ENCODE results near the gene ZNF831.

ZNF831 gene

GRCh38 chr20:59211208-59211765 lies 47.7 kb downstream of the ZNF831 start:
- DNase-seq (ENCODE audit: low read depth in 1 of 2, low spot score in 1 of 2): no peak

GRCh38 chr20:59214073-59214472 lies 50.5 kb downstream of the ZNF831 start:
- DNase-seq (ENCODE audit: low read depth in 1 of 2, low spot score in 1 of 2): no peak

- no peak for DNase-seq (ENCODE audit: low read depth in 1 of 2, low spot score in 1 of 2)
These were observed 51.3 kb downstream of the ZNF831 start for GRCh38 chr20:59214606-59215547.

- DNase-seq (ENCODE audit: low read depth in 1 of 2, low spot score in 1 of 2): no peak
These were observed 53.6 kb downstream of the ZNF831 start for GRCh38 chr20:59217173-59217572.

- no peak for DNase-seq (ENCODE audit: low read depth in 1 of 2, low spot score in 1 of 2)
These were observed 54.2 kb downstream of the ZNF831 start for GRCh38 chr20:59217794-59218280.

- DNase-seq (ENCODE audit: low read depth in 1 of 2, low spot score in 1 of 2): no peak
These were observed 55.6 kb downstream of the ZNF831 start for GRCh38 chr20:59219211-59219610.

- no peak for DNase-seq (ENCODE audit: low read depth in 1 of 2, low spot score in 1 of 2)
These were observed 56.5 kb downstream of the ZNF831 start for GRCh38 chr20:59220161-59220560.

GRCh38 chr20:59221049-59221706 lies 57.6 kb downstream of the ZNF831 start:
- DNase-seq (ENCODE audit: low read depth in 1 of 2, low spot score in 1 of 2): no peak

- no peak for DNase-seq (ENCODE audit: low read depth in 1 of 2, low spot score in 1 of 2)
These were observed 58.2 kb downstream of the ZNF831 start for GRCh38 chr20:59221707-59222252.

- DNase-seq (ENCODE audit: low read depth in 1 of 2, low spot score in 1 of 2): peak; percentile 67 to 71
These were observed 58.9 kb downstream of the ZNF831 start for GRCh38 chr20:59222253-59223181.

GRCh38 chr20:59223182-59223601 lies 59.6 kb downstream of the ZNF831 start:
- no peak for DNase-seq (ENCODE audit: low read depth in 1 of 2, low spot score in 1 of 2)

GRCh38 chr20:59223750-59224149 lies 60.1 kb downstream of the ZNF831 start:
- no peak for DNase-seq (ENCODE audit: low read depth in 1 of 2, low spot score in 1 of 2)

- DNase-seq (ENCODE audit: low read depth in 1 of 2, low spot score in 1 of 2): no peak
These were observed 60.6 kb downstream of the ZNF831 start for GRCh38 chr20:59224236-59224635.

- no peak for DNase-seq (ENCODE audit: low read depth in 1 of 2, low spot score in 1 of 2)
These were observed 66.8 kb downstream of the ZNF831 start for GRCh38 chr20:59230385-59230784.

GRCh38 chr20:59231124-59231804 lies 67.6 kb downstream of the ZNF831 start:
- DNase-seq (ENCODE audit: low read depth in 1 of 2, low spot score in 1 of 2): no peak

GRCh38 chr20:59232618-59233017 lies 69.0 kb downstream of the ZNF831 start:
- DNase-seq (ENCODE audit: low read depth in 1 of 2, low spot score in 1 of 2): no peak

GRCh38 chr20:59235226-59235625 lies 71.6 kb downstream of the ZNF831 start:
- DNase-seq (ENCODE audit: low read depth in 1 of 2, low spot score in 1 of 2): no peak

GRCh38 chr20:59240006-59240405 lies 76.4 kb downstream of the ZNF831 start:
- no peak for DNase-seq (ENCODE audit: low read depth in 1 of 2, low spot score in 1 of 2)

- no peak for DNase-seq (ENCODE audit: low read depth in 1 of 2, low spot score in 1 of 2)
These were observed 79.3 kb downstream of the ZNF831 start for GRCh38 chr20:59242714-59243626.
